DOHH2 (cell line): ENCODE measurements around the gene SFI1.

Experiments
- H3F3A ChIP-seq: fragments of 200-600 bp; sonication (generic), shearing (Covaris generic); 2 replicates; pipeline ENCODE4 v1.6.0; 2016; ENCODE audit warnings: antibody characterized with exemption, mild to moderate bottlenecking; ENCODE audit not compliant: control insufficient read depth, insufficient read depth
- H3K27ac ChIP-seq: fragments of 200-600 bp; sonication (generic); 2 replicates; pipeline ENCODE4 v1.5.1; 2014; ENCODE audit warnings: low read depth, mild to moderate bottlenecking, low read length, moderate library complexity
- H3K27me3 ChIP-seq: fragments of 200-600 bp; sonication (generic); 2 replicates; pipeline ENCODE4 v1.6.1; 2014; ENCODE audit warnings: mild to moderate bottlenecking, low read length, mixed read lengths; ENCODE audit not compliant: control insufficient read depth
- H3K36me3 ChIP-seq: fragments of 200-600 bp; sonication (generic); 2 replicates; pipeline ENCODE4 v1.6.1; 2014; ENCODE audit warnings: mild to moderate bottlenecking, low read length, moderate library complexity, mixed read lengths; ENCODE audit not compliant: control insufficient read depth
- H3K4me1 ChIP-seq: fragments of 200-600 bp; sonication (generic); 2 replicates; pipeline ENCODE4 v1.6.1; 2014; ENCODE audit warnings: mild to moderate bottlenecking, low read length, mixed read lengths; ENCODE audit not compliant: control insufficient read depth
- H3K4me2 ChIP-seq: fragments of 200-600 bp; sonication (generic); 2 replicates; pipeline ENCODE4 v1.6.0; 2014; ENCODE audit warnings: mild to moderate bottlenecking, low read length, moderate library complexity
- H3K4me3 ChIP-seq: fragments of 200-600 bp; sonication (generic); 2 replicates; pipeline ENCODE4 v1.5.1; 2014; ENCODE audit warnings: mild to moderate bottlenecking, low read length, mixed read lengths
- H3K79me2 ChIP-seq: fragments of 200-600 bp; sonication (generic); 2 replicates; pipeline ENCODE4 v1.6.1; 2014; ENCODE audit warnings: mild to moderate bottlenecking, low read length, mixed read lengths; ENCODE audit not compliant: control insufficient read depth
- H3K9me2 ChIP-seq: fragments of 200-600 bp; sonication (generic); replicated peaks from 2 replicates; pipeline ENCODE4 v1.6.1; 2014; ENCODE audit warnings: mild to moderate bottlenecking, low read length, mixed read lengths; ENCODE audit not compliant: control insufficient read depth
- H3K9me3 ChIP-seq: fragments of 200-600 bp; sonication (generic); 2 replicates; pipeline ENCODE4 v1.6.1; 2014; ENCODE audit warnings: antibody characterized with exemption, low read length, mixed read lengths; ENCODE audit not compliant: control insufficient read depth, insufficient read depth
- H4K20me1 ChIP-seq: fragments of 200-600 bp; sonication (generic); 2 replicates; pipeline ENCODE4 v1.6.0; 2014; ENCODE audit warnings: low read depth, mild to moderate bottlenecking, antibody characterized with exemption, low read length, moderate library complexity; ENCODE audit not compliant: control insufficient read depth, insufficient read depth
- CTCF ChIP-seq: fragments of 200-600 bp; sonication (generic); IDR thresholded peaks from one replicate; pipeline ENCODE4 v1.5.1; 2014; ENCODE audit warnings: antibody characterized with exemption, mild to moderate bottlenecking, low read depth, low read length; ENCODE audit not compliant: poor library complexity, severe bottlenecking
- EZH2phosphoT487 ChIP-seq: fragments of 200-600 bp; sonication (generic); IDR thresholded peaks from 2 replicates; pipeline ENCODE4 v1.6.1; 2017; ENCODE audit warnings: borderline replicate concordance, mild to moderate bottlenecking, antibody characterized with exemption, low read length, moderate library complexity, mixed read lengths

SFI1 gene

GRCh38 chr22:31532060-31532459 is 35.7 kb downstream of the SFI1 start:
- peaks cover 21% of the 10 kb centered on the region for H3K79me2 ChIP-seq
- no peaks in the 10 kb centered on the region for H3F3A ChIP-seq
- no peaks in the 10 kb centered on the region for H4K20me1 ChIP-seq
- no peak overlapping the region for H3K4me3 ChIP-seq
- H3K9me2 ChIP-seq, result no peaks in the 10 kb centered on the region
- peaks cover 39% of the 10 kb centered on the region for H3K36me3 ChIP-seq
- H3K4me2 ChIP-seq, result no peak overlapping the region
- H3K27ac ChIP-seq, result no peak overlapping the region
- TF ChIP-seq EZH2phosphoT487 (no peak), CTCF (no peak)
- H3K9me3 ChIP-seq, result no peaks in the 10 kb centered on the region
- H3K4me1 ChIP-seq, result no peaks in the 10 kb centered on the region
- no peaks in the 10 kb centered on the region for H3K27me3 ChIP-seq

- H3K79me2 ChIP-seq, result peaks cover 13% of the 10 kb centered on the region
- H3F3A ChIP-seq, result no peaks in the 10 kb centered on the region
- no peaks in the 10 kb centered on the region for H3K4me1 ChIP-seq
- no peaks in the 10 kb centered on the region for H3K9me3 ChIP-seq
- H3K36me3 ChIP-seq, result peaks cover 45% of the 10 kb centered on the region
- no peaks in the 10 kb centered on the region for H4K20me1 ChIP-seq
- no peaks in the 10 kb centered on the region for H3K27me3 ChIP-seq
- H3K4me3 ChIP-seq, result no peak overlapping the region
- TF ChIP-seq CTCF, result no peak
- TF ChIP-seq EZH2phosphoT487, result no peak
- no peak overlapping the region for H3K4me2 ChIP-seq
- no peaks in the 10 kb centered on the region for H3K9me2 ChIP-seq
- H3K27ac ChIP-seq, result no peak overlapping the region
Observed at GRCh38 chr22:31533374-31533773, 37.0 kb downstream of the SFI1 start.

GRCh38 chr22:31537019-31537535 is 40.7 kb downstream of the SFI1 start:
- Histone ChIP-seq H3K4me2 (no peak overlapping the region), H3F3A (0 out of 2 replicates have a peak, but pooled peaks cover 2% of the 10 kb centered on the region), H3K27me3 (no peaks in the 10 kb centered on the region), H3K27ac (no peak overlapping the region), H3K9me2 (no peaks in the 10 kb centered on the region), H3K9me3 (no peaks in the 10 kb centered on the region), H3K79me2 (peaks cover 18% of the 10 kb centered on the region), H4K20me1 (no peaks in the 10 kb centered on the region), H3K4me3 (no peak overlapping the region), H3K4me1 (no peaks in the 10 kb centered on the region), H3K36me3 (peaks cover 45% of the 10 kb centered on the region)
- TF ChIP-seq CTCF, result no peak
- no peak for TF ChIP-seq EZH2phosphoT487
